ENCODE measurements around the gene TPCN2.

Gene TPCN2

DNA sequence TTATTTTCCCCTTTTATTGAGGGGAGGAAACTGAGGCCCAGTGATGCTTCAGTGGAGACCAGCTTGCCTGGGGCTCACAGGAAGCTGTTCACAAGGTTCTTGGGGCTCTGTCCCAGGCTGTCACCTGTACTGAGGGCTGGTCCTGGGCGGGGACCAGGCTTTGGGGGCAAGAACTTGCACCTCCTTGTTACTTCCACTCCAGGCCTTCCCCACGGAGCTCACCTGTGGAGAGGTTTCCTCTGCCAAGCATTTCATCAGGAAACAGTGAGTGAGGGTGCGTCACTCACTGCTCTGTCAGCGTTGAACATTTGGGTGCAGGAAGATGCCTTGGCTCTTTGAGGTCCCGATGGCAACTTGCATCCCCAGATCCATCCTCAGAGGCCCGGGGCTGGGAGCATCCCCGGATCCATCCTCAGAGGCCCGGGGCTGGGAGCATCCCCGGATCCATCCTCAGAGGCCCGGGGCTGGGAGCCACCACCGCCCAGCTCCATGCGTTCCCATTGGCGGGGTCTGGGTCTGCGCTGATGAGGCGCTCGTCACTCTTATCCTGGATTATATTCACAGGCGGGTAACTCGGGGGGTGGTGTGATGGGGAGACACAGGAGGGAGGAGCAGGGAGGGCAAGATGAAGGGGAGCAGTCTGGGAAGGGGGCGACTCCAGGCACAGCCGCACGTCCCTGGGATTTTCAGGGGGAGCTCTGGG is 105.6 kb downstream of the TPCN2 start:
- Histone ChIP-seq H3K9me3 (ENCODE audit: control insufficient read depth, low read length) (no peaks in the 10 kb centered on the region), H3K4me1 (no peaks in the 10 kb centered on the region), H3K36me3 (ENCODE audit: control insufficient read depth, insufficient read depth, low read length) (no peaks in the 10 kb centered on the region), H3K27me3 (ENCODE audit: control insufficient read depth, insufficient read depth, low read length) (no peaks in the 10 kb centered on the region), H3K27ac (no peak overlapping the region), H3K79me2 (no peaks in the 10 kb centered on the region), H3K4me3 (ENCODE audit: low read depth, low read length) (no peak overlapping the region), H3K4me2 (ENCODE audit: low read length) (no peak overlapping the region), H3K9ac (no peak overlapping the region), H2AFZ (no peak overlapping the region)
- no peak for TF ChIP-seq CTCF (IDR thresholded peaks at IDR 0.05)

- Histone ChIP-seq H3K27ac (no peak overlapping the region), H3K4me2 (ENCODE audit: low read length) (no peak overlapping the region), H3K27me3 (ENCODE audit: control insufficient read depth, insufficient read depth, low read length) (no peaks in the 10 kb centered on the region), H3K4me3 (ENCODE audit: low read depth, low read length) (no peak overlapping the region), H3K4me1 (no peaks in the 10 kb centered on the region), H3K9ac (no peak overlapping the region), H3K9me3 (ENCODE audit: control insufficient read depth, low read length) (no peaks in the 10 kb centered on the region), H3K36me3 (ENCODE audit: control insufficient read depth, insufficient read depth, low read length) (no peaks in the 10 kb centered on the region), H3K79me2 (no peaks in the 10 kb centered on the region), H2AFZ (no peak overlapping the region)
- no peak for TF ChIP-seq CTCF (IDR thresholded peaks at IDR 0.05)
These were observed 106.2 kb downstream of the TPCN2 start for GRCh38 chr11:69154938-69155301.

- no peak within 1 kb of the TSS for H3K27ac ChIP-seq
These were observed 106.8 kb downstream of the TPCN2 start, which contains the start of gene SMIM38 for GRCh38 chr11:69155302-69156234. TSS of gene SMIM38 (plus strand) at chr11:69155935. CDS start at chr11:69157847, 1,912 bp downstream.

GRCh38 chr11:69156235-69156639 is 107.5 kb downstream of the TPCN2 start:
- Histone ChIP-seq H3K27ac (no peak overlapping the region), H3K9ac (no peak overlapping the region), H3K4me1 (no peaks in the 10 kb centered on the region)

More at GRCh38 chr11:69155302-69156234, 106.8 kb downstream of the TPCN2 start, which contains the start of gene SMIM38:
- H3K4me3 ChIP-seq (ENCODE audit: low read depth, low read length) = no peak within 1 kb of the TSS
- no peaks in the 10 kb centered on the region for H3K27me3 ChIP-seq (ENCODE audit: control insufficient read depth, insufficient read depth, low read length)
- no peak for TF ChIP-seq CTCF (IDR thresholded peaks at IDR 0.05)
- H3K4me2 ChIP-seq (ENCODE audit: low read length) = no peak within 1 kb of the TSS
- H3K4me1 ChIP-seq = no peaks in the 10 kb centered on the region
- no peaks in the 10 kb centered on the region for H3K79me2 ChIP-seq
- H3K9me3 ChIP-seq (ENCODE audit: control insufficient read depth, low read length) = no peaks in the 10 kb centered on the region
- no peak within 1 kb of the TSS for H2AFZ ChIP-seq
- H3K36me3 ChIP-seq (ENCODE audit: control insufficient read depth, insufficient read depth, low read length) = no peaks in the 10 kb centered on the region
- no peak within 1 kb of the TSS for H3K9ac ChIP-seq

More at GRCh38 chr11:69156235-69156639, 107.5 kb downstream of the TPCN2 start:
- Histone ChIP-seq H3K9me3 (ENCODE audit: control insufficient read depth, low read length) (no peaks in the 10 kb centered on the region), H3K27me3 (ENCODE audit: control insufficient read depth, insufficient read depth, low read length) (no peaks in the 10 kb centered on the region), H3K4me2 (ENCODE audit: low read length) (no peak overlapping the region), H3K79me2 (no peaks in the 10 kb centered on the region), H3K4me3 (ENCODE audit: low read depth, low read length) (no peak overlapping the region), H3K36me3 (ENCODE audit: control insufficient read depth, insufficient read depth, low read length) (no peaks in the 10 kb centered on the region), H2AFZ (no peak overlapping the region)
- TF ChIP-seq CTCF (IDR thresholded peaks at IDR 0.05) = no peak
